CD14-positive monocyte (primary cell): ENCODE data around the gene BHLHE23. TPM values are rescaled to one million over a fixed set of nuclear protein-coding genes. Genes with fewer than 3 reads are reported as not detected.
A peak's percentile ranks its signal among the peaks of the same experiment; 100 is the strongest.

Source experiments
- DNase-seq, 3 donors: peaks; one replicate each; pipeline ENCODE4 v3.0.0-alpha.2; 2011 to 2022
- H2AFZ ChIP-seq: 2 replicates; pipeline ENCODE4 v1.6.0; 2012; ENCODE audit warnings: mild to moderate bottlenecking, low read depth, low read length, inconsistent platforms; ENCODE audit not compliant: insufficient read depth, poor library complexity, severe bottlenecking
- H3K27ac ChIP-seq, 2 donors: 1 replicate in 1 of 2; 2 replicates in 1 of 2; pipeline ENCODE4 v1.5.1; 2012 to 2013; ENCODE audit warnings: low read length in 2 of 2, control low read depth in 1 of 2, inconsistent platforms in 1 of 2, low read depth in 1 of 2, mild to moderate bottlenecking in 1 of 2
- H3K27me3 ChIP-seq, 2 donors: one replicate each; pipeline versions ENCODE4 v1.6.0 to v1.6.1; 2011 to 2013; ENCODE audit warnings: low read length in 2 of 2; ENCODE audit not compliant: control insufficient read depth in 2 of 2, insufficient read depth in 2 of 2
- H3K36me3 ChIP-seq, 2 donors: replicated peaks in 1 of 2; 1 replicate in 1 of 2; 2 replicates in 1 of 2; pipeline versions ENCODE4 v1.5.1 to v1.6.1; 2012 to 2013; ENCODE audit warnings: low read length in 2 of 2, control low read depth in 1 of 2, inconsistent platforms in 1 of 2, mild to moderate bottlenecking in 1 of 2; ENCODE audit not compliant: insufficient read depth in 2 of 2, control insufficient read depth in 1 of 2
- H3K4me1 ChIP-seq, 2 donors: 1 replicate in 1 of 2; 2 replicates in 1 of 2; pipeline versions ENCODE4 v1.5.1 to v1.6.1; 2012 to 2013; ENCODE audit warnings: low read length in 2 of 2, control low read depth in 1 of 2, inconsistent platforms in 1 of 2, mild to moderate bottlenecking in 1 of 2, moderate library complexity in 1 of 2; ENCODE audit not compliant: insufficient read depth in 2 of 2, control insufficient read depth in 1 of 2
- H3K4me2 ChIP-seq: replicated peaks from 2 replicates; pipeline ENCODE3; 2012; ENCODE audit warnings: low read length, moderate library complexity, mild to moderate bottlenecking; ENCODE audit not compliant: poor library complexity, severe bottlenecking; ENCODE audit errors: extremely low read depth
- H3K4me3 ChIP-seq, 3 experiments: fragments of 200-600 bp in 1 of 3; sonication (generic) in 1 of 3; replicated peaks in 1 of 3; 1 replicate in 2 of 3; 2 replicates in 1 of 3; pipeline ENCODE4 v1.5.1; 2011 to 2013; ENCODE audit warnings: low read length in 3 of 3, mild to moderate bottlenecking in 3 of 3, control low read depth in 2 of 3, low read depth in 2 of 3, inconsistent platforms in 1 of 3, moderate library complexity in 1 of 3
- H3K79me2 ChIP-seq: 2 replicates; pipeline ENCODE4 v1.6.0; 2012; ENCODE audit warnings: mild to moderate bottlenecking, control low read depth, inconsistent platforms, low read length, moderate library complexity; ENCODE audit not compliant: insufficient read depth
- H3K9ac ChIP-seq: 2 replicates; pipeline ENCODE4 v1.6.0; 2017; ENCODE audit warnings: low read length, mild to moderate bottlenecking; ENCODE audit not compliant: insufficient read depth, poor library complexity, severe bottlenecking
- H3K9me3 ChIP-seq, 2 donors: replicated peaks in 1 of 2; 1 replicate in 1 of 2; 2 replicates in 1 of 2; pipeline versions ENCODE4 v1.5.1 to v1.6.1; 2012 to 2013; ENCODE audit warnings: low read length in 2 of 2, control low read depth in 1 of 2; ENCODE audit not compliant: control insufficient read depth in 1 of 2, insufficient read depth in 1 of 2
- H4K20me1 ChIP-seq: 2 replicates; pipeline ENCODE4 v1.6.0; 2012; ENCODE audit warnings: mild to moderate bottlenecking, low read length, control low read depth, moderate library complexity; ENCODE audit not compliant: insufficient read depth
- H3K27ac Mint-ChIP-seq, 7 donors: one replicate each; pipeline ENCODE4 v1.8.0; 2020; ENCODE audit warnings: mild to moderate bottlenecking in 7 of 7, mixed read lengths in 7 of 7, moderate library complexity in 6 of 7, inconsistent platforms in 2 of 7
- H3K27me3 Mint-ChIP-seq, 3 donors: one replicate each; pipeline ENCODE4 v1.8.0; 2021 to 2022; ENCODE audit warnings: low read depth in 3 of 3, mild to moderate bottlenecking in 3 of 3, mixed read lengths in 3 of 3, moderate library complexity in 3 of 3, inconsistent platforms in 1 of 3
- H3K36me3 Mint-ChIP-seq, 2 donors: one replicate each; pipeline ENCODE4 v1.8.0; 2020; ENCODE audit warnings: mixed read lengths in 2 of 2, inconsistent platforms in 1 of 2, mild to moderate bottlenecking in 1 of 2
- H3K4me1 Mint-ChIP-seq: one replicate; pipeline ENCODE4 v1.8.0; 2020; ENCODE audit warnings: mild to moderate bottlenecking, mixed read lengths
- H3K4me3 Mint-ChIP-seq, 2 donors: one replicate each; pipeline ENCODE4 v1.8.0; 2020; ENCODE audit warnings: mild to moderate bottlenecking in 2 of 2, mixed read lengths in 2 of 2, moderate library complexity in 1 of 2
- H3K9me3 Mint-ChIP-seq, 7 donors: one replicate each; pipeline ENCODE4 v1.8.0; 2020 to 2022; ENCODE audit warnings: mixed read lengths in 7 of 7, mild to moderate bottlenecking in 6 of 7, moderate library complexity in 6 of 7, inconsistent platforms in 2 of 7
- WGBS: methylation state at CpG from one replicate; pipeline ENCODE4 v1.1.5; 2013; ENCODE audit warnings: missing lambda C conversion rate; ENCODE audit not compliant: insufficient coverage; 5-methylcytosine and 5-hydroxymethylcytosine counted together
- intact Hi-C, 2 donors: fragments of 100-400 bp; cut with micrococcal nuclease; formaldehyde crosslinking; loops; one replicate each; pipeline versions ENCODE4 v1.15.0 to v1.15.1; 2023
- polyA plus RNA-seq, 3 donors: library from polyadenylated mRNA; depleted of rRNA in 1 of 3; unstranded in 2 of 3; stranded (reverse) in 1 of 3; fragments of 300-500 nt in 2 of 3; fragments of >200 nt in 1 of 3; fragmentation: Illumina TruSeq in 2 of 3; gene quantifications; 1 replicate in 2 of 3; 2 replicates in 1 of 3; pipeline ENCODE4 v1.2.3, GENCODE V29; 2012 to 2021
- TF ChIP-seq, protein P1 (sequence below): fragments of 200-600 bp; IDR thresholded peaks from one replicate; pipeline ENCODE4 v1.8.0; 2022; ENCODE audit warnings: antibody characterized with exemption, mild to moderate bottlenecking

Gene BHLHE23
- polyA plus RNA-seq, 3 donors = not detected

DNA sequence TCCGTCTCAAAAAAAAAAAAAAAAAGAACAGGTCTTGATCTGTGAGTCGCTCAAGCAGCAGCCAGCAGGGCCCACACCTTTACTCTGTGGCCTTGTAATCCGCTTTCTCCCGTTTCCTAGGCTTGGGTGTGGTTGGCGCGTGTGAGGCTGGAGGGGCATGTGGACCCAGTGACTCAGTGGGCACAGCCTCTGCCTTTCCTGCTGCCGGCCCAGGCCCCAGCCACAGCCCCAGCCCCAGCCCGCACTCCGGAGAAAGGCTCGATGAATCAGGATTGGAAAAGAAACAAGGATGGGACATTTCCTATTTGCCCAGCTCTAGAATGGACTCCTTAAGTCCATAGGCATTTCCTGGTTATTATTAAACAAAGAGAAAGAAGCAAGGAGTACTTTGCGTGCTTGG, 4.3 kb downstream of the BHLHE23 start:
- Histone ChIP-seq H3K27ac (no peak overlapping the region), H3K9ac (no peak overlapping the region), H3K27me3 (peaks cover 24 to 84% of the 10 kb centered on the region in 2 donors), H3K9me3 (peaks cover 4 to 7% of the 10 kb centered on the region in 2 donors), H3K36me3 (no peaks in the 10 kb centered on the region), H4K20me1 (no peaks in the 10 kb centered on the region), H3K79me2 (no peaks in the 10 kb centered on the region), H2AFZ (no peak overlapping the region), H3K4me3 (no peak overlapping the region), H3K4me2 (no peak overlapping the region), H3K4me1 (no peaks in the 10 kb centered on the region)
- WGBS = 94% methylated on average over 7 of the region's 11 CpGs
- peaks cover 5% of the 10 kb centered on the region for H3K4me1 Mint-ChIP-seq
- H3K27me3 Mint-ChIP-seq = peaks cover 71 to 93% (median 78%) of the 10 kb centered on the region in 3 donors
- H3K36me3 Mint-ChIP-seq = no peaks in the 10 kb centered on the region
- TF ChIP-seq, protein P1, sequence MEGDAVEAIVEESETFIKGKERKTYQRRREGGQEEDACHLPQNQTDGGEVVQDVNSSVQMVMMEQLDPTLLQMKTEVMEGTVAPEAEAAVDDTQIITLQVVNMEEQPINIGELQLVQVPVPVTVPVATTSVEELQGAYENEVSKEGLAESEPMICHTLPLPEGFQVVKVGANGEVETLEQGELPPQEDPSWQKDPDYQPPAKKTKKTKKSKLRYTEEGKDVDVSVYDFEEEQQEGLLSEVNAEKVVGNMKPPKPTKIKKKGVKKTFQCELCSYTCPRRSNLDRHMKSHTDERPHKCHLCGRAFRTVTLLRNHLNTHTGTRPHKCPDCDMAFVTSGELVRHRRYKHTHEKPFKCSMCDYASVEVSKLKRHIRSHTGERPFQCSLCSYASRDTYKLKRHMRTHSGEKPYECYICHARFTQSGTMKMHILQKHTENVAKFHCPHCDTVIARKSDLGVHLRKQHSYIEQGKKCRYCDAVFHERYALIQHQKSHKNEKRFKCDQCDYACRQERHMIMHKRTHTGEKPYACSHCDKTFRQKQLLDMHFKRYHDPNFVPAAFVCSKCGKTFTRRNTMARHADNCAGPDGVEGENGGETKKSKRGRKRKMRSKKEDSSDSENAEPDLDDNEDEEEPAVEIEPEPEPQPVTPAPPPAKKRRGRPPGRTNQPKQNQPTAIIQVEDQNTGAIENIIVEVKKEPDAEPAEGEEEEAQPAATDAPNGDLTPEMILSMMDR = no peak
- peaks cover 0 to 13% (median 2%) of the 10 kb centered on the region in 7 donors for H3K9me3 Mint-ChIP-seq
- DNase-seq = no peak
- intact Hi-C loops = no loop called here
- H3K27ac Mint-ChIP-seq = no peak overlapping the region
- H3K4me3 Mint-ChIP-seq = peak overlapping the region in 1 of 2 donors; percentile 79

- H2AFZ ChIP-seq = no peak overlapping the region
- no peaks in the 10 kb centered on the region for H4K20me1 ChIP-seq
- Mint-ChIP-seq H3K36me3 (no peaks in the 10 kb centered on the region), H3K27me3 (peaks cover 64 to 89% (median 75%) of the 10 kb centered on the region in 3 donors), H3K27ac (no peak overlapping the region), H3K9me3 (peaks cover 0 to 13% (median 2%) of the 10 kb centered on the region in 7 donors), H3K4me1 (peaks cover 5% of the 10 kb centered on the region), H3K4me3 (peak overlapping the region in 1 of 2 donors; percentile 31)
- no peak overlapping the region for H3K27ac ChIP-seq
- peaks cover 22 to 73% of the 10 kb centered on the region in 2 donors for H3K27me3 ChIP-seq
- H3K9me3 ChIP-seq = peaks cover 4 to 6% of the 10 kb centered on the region in 2 donors
- H3K4me2 ChIP-seq = no peak overlapping the region
- no peak overlapping the region for H3K4me3 ChIP-seq
- TF ChIP-seq, protein P1 = no peak
- intact Hi-C loops = no loop called here
- no peaks in the 10 kb centered on the region for H3K4me1 ChIP-seq
- 85% methylated on average over 8 of the region's 11 CpGs for WGBS
- DNase-seq = no peak
- no peak overlapping the region for H3K9ac ChIP-seq
- H3K36me3 ChIP-seq = no peaks in the 10 kb centered on the region
- no peaks in the 10 kb centered on the region for H3K79me2 ChIP-seq
These were observed 5.8 kb downstream of the BHLHE23 start for GRCh38 chr20:63000958-63001357.
